ENCODE data around the gene TUBGCP2.

Gene TUBGCP2

GRCh38 chr10:133334503-133335245, 26.0 kb upstream of the TUBGCP2 start:
- H3K36me3 ChIP-seq (ENCODE audit: insufficient read depth, low read length) = no peaks in the 10 kb centered on the region
- no peak overlapping the region for H2AFZ ChIP-seq (ENCODE audit: low read depth, low read length)
- TF ChIP-seq CTCF (IDR thresholded peaks at IDR 0.05; ENCODE audit: borderline replicate concordance, extremely low read depth, low read length, poor library complexity, severe bottlenecking) (no peak), EZH2 (IDR thresholded peaks at IDR 0.05; ENCODE audit: borderline replicate concordance, low read depth, low read length, severe bottlenecking) (no peak)
- no peak overlapping the region for H3K4me2 ChIP-seq (ENCODE audit: insufficient read depth, low read length)
- H3K4me3 ChIP-seq (ENCODE audit: low read depth in 1 of 2, low read length in 2 of 2) = no peak overlapping the region
- no peaks in the 10 kb centered on the region for H3K79me2 ChIP-seq (ENCODE audit: insufficient read depth, low read length)
- peaks cover 5% of the 10 kb centered on the region for H3K27me3 ChIP-seq (ENCODE audit: insufficient read depth, low read length, poor library complexity)
- H3K27ac ChIP-seq (ENCODE audit: low read length) = no peak overlapping the region
- ATAC-seq (ENCODE audit: insufficient read depth, low read depth) = no peak
- peaks cover 4% of the 10 kb centered on the region for H3K4me1 ChIP-seq (ENCODE audit: insufficient read depth, low read length)
- no peaks in the 10 kb centered on the region; the same call in 1 of the 2 replicates for H4K20me1 ChIP-seq (ENCODE audit: insufficient read depth, low read length)
- no peak for DNase-seq
- H3K9ac ChIP-seq (ENCODE audit: low read depth, low read length) = no peak overlapping the region
- H3K9me3 ChIP-seq (ENCODE audit: insufficient read depth, low read length, severe bottlenecking) = no peaks in the 10 kb centered on the region

- H3K4me3 ChIP-seq (ENCODE audit: low read depth in 1 of 2, low read length in 2 of 2) = no peak overlapping the region
- peaks cover 8% of the 10 kb centered on the region for H3K27me3 ChIP-seq (ENCODE audit: insufficient read depth, low read length, poor library complexity)
- TF ChIP-seq EZH2 (IDR thresholded peaks at IDR 0.05; ENCODE audit: borderline replicate concordance, low read depth, low read length, severe bottlenecking) (no peak), CTCF (IDR thresholded peaks at IDR 0.05; ENCODE audit: borderline replicate concordance, extremely low read depth, low read length, poor library complexity, severe bottlenecking) (no peak)
- ATAC-seq (ENCODE audit: insufficient read depth, low read depth) (no peak), DNase-seq (no peak)
- no peak overlapping the region for H2AFZ ChIP-seq (ENCODE audit: low read depth, low read length)
- no peaks in the 10 kb centered on the region for H3K9me3 ChIP-seq (ENCODE audit: insufficient read depth, low read length, severe bottlenecking)
- peaks cover 4% of the 10 kb centered on the region for H3K4me1 ChIP-seq (ENCODE audit: insufficient read depth, low read length)
- H3K4me2 ChIP-seq (ENCODE audit: insufficient read depth, low read length) = no peak overlapping the region
- H3K9ac ChIP-seq (ENCODE audit: low read depth, low read length) = no peak overlapping the region
- H3K79me2 ChIP-seq (ENCODE audit: insufficient read depth, low read length) = no peaks in the 10 kb centered on the region
- no peaks in the 10 kb centered on the region; the same call in 1 of the 2 replicates for H4K20me1 ChIP-seq (ENCODE audit: insufficient read depth, low read length)
- no peaks in the 10 kb centered on the region for H3K36me3 ChIP-seq (ENCODE audit: insufficient read depth, low read length)
- no peak overlapping the region for H3K27ac ChIP-seq (ENCODE audit: low read length)
These were observed 24.4 kb upstream of the TUBGCP2 start for GRCh38 chr10:133332936-133333699.

GRCh38 chr10:133329491-133330202, 21.0 kb upstream of the TUBGCP2 start:
- H3K9me3 ChIP-seq (ENCODE audit: insufficient read depth, low read length, severe bottlenecking) = no peaks in the 10 kb centered on the region
- ATAC-seq (ENCODE audit: insufficient read depth, low read depth) = peak; percentile 99
- H4K20me1 ChIP-seq (ENCODE audit: insufficient read depth, low read length) = no peaks in the 10 kb centered on the region
- peaks cover 8% of the 10 kb centered on the region for H3K27me3 ChIP-seq (ENCODE audit: insufficient read depth, low read length, poor library complexity)
- H2AFZ ChIP-seq (ENCODE audit: low read depth, low read length) = no peak overlapping the region
- H3K4me2 ChIP-seq (ENCODE audit: insufficient read depth, low read length) = peak overlapping the region; percentile 58
- no peaks in the 10 kb centered on the region for H3K79me2 ChIP-seq (ENCODE audit: insufficient read depth, low read length)
- peak; percentile 87 for DNase-seq
- no peak overlapping the region; a peak in 1 of 4 replicates for H3K4me3 ChIP-seq (ENCODE audit: low read depth in 1 of 2, low read length in 2 of 2)
- H3K4me1 ChIP-seq (ENCODE audit: insufficient read depth, low read length) = peaks cover 12% of the 10 kb centered on the region
- H3K36me3 ChIP-seq (ENCODE audit: insufficient read depth, low read length) = no peaks in the 10 kb centered on the region
- no peak for TF ChIP-seq EZH2 (IDR thresholded peaks at IDR 0.05; ENCODE audit: borderline replicate concordance, low read depth, low read length, severe bottlenecking)
- TF ChIP-seq CTCF (IDR thresholded peaks at IDR 0.05; ENCODE audit: borderline replicate concordance, extremely low read depth, low read length, poor library complexity, severe bottlenecking) = peak; percentile 91
- 0 out of 2 replicates have a peak overlapping the region, but pooled peaks have one; percentile 24 for H3K9ac ChIP-seq (ENCODE audit: low read depth, low read length)
- H3K27ac ChIP-seq (ENCODE audit: low read length) = no peak overlapping the region
